GM23338 (cell line): ENCODE results near the gene L1CAM. TPM values are rescaled to one million over a fixed set of nuclear protein-coding genes. Genes with fewer than 3 reads are reported as not detected.
A peak's percentile ranks its signal among the peaks of the same experiment; 100 is the strongest.

ENCODE experiments used
- ATAC-seq: fragments of 200-7000 bp; cut with Tn5 transposase; 3 replicates; pipeline ENCODE4 v1.9.1; 2020
- DNase-seq: peaks from one replicate; pipeline ENCODE4 v3.0.0-alpha.2; 2015; ENCODE audit warnings: low spot score
- H2AFZ ChIP-seq: fragments of 200-600 bp; sonication (generic); 2 replicates; pipeline ENCODE4 v1.8.0; 2016; ENCODE audit warnings: antibody characterized with exemption, mild to moderate bottlenecking, moderate library complexity
- H3F3A ChIP-seq: fragments of 200-600 bp; sonication (generic); replicated peaks from 2 replicates; pipeline ENCODE4 v1.8.0; 2017; ENCODE audit warnings: antibody characterized with exemption, mixed run types, low read depth
- H3K27ac ChIP-seq: fragments of 200-600 bp; sonication (generic); 2 replicates; pipeline ENCODE4 v1.6.1; 2016; ENCODE audit warnings: low read depth
- H3K27me3 ChIP-seq: fragments of 200-600 bp; sonication (generic); 2 replicates; pipeline ENCODE4 v1.8.0; 2016; ENCODE audit warnings: mild to moderate bottlenecking, mixed run types, moderate library complexity; ENCODE audit not compliant: insufficient read depth
- H3K36me3 ChIP-seq: fragments of 200-600 bp; sonication (generic); 2 replicates; pipeline ENCODE4 v1.8.0; 2016; ENCODE audit warnings: mild to moderate bottlenecking; ENCODE audit not compliant: insufficient read depth
- H3K4me1 ChIP-seq: fragments of 200-600 bp; sonication (generic); 2 replicates; pipeline ENCODE4 v1.8.0; 2016; ENCODE audit warnings: mild to moderate bottlenecking, moderate library complexity; ENCODE audit not compliant: insufficient read depth
- H3K4me2 ChIP-seq: fragments of 200-600 bp; sonication (generic); 2 replicates; pipeline ENCODE4 v1.7.1; 2017; ENCODE audit warnings: mixed run types
- H3K4me3 ChIP-seq: fragments of 200-600 bp; sonication (generic); 2 replicates; pipeline ENCODE4 v1.6.1; 2016; ENCODE audit warnings: mixed run types
- H3K79me2 ChIP-seq: fragments of 200-600 bp; sonication (generic); replicated peaks from 2 replicates; pipeline ENCODE4 v1.8.0; 2017; ENCODE audit warnings: mild to moderate bottlenecking; ENCODE audit not compliant: insufficient read depth
- H3K9me2 ChIP-seq: fragments of 200-600 bp; sonication (generic); 2 replicates; pipeline ENCODE4 v1.8.0; 2017; ENCODE audit not compliant: insufficient read depth
- H4K20me1 ChIP-seq: fragments of 200-600 bp; sonication (generic); replicated peaks from 2 replicates; pipeline ENCODE4 v1.8.0; 2017; ENCODE audit warnings: mild to moderate bottlenecking; ENCODE audit not compliant: insufficient read depth
- H3K27ac Mint-ChIP-seq: 2 replicates; pipeline ENCODE4 v1.8.0; 2020; ENCODE audit warnings: inconsistent platforms, mild to moderate bottlenecking, moderate library complexity, mixed read lengths
- H3K27me3 Mint-ChIP-seq: 3 replicates; pipeline ENCODE4 v1.8.0; 2022; ENCODE audit warnings: low read depth, mild to moderate bottlenecking, moderate library complexity, mixed read lengths, inconsistent platforms; ENCODE audit not compliant: insufficient read depth, poor library complexity
- H3K36me3 Mint-ChIP-seq: 3 replicates; pipeline ENCODE4 v1.8.0; 2021; ENCODE audit warnings: low read depth, mild to moderate bottlenecking, inconsistent platforms, moderate library complexity, mixed read lengths
- H3K4me1 Mint-ChIP-seq: 3 replicates; pipeline ENCODE4 v1.8.0; 2020; ENCODE audit warnings: mild to moderate bottlenecking, inconsistent platforms, mixed read lengths
- H3K4me3 Mint-ChIP-seq: 3 replicates; pipeline ENCODE4 v1.8.0; 2021; ENCODE audit warnings: moderate library complexity, mild to moderate bottlenecking, inconsistent platforms, mixed read lengths
- H3K9me3 Mint-ChIP-seq: 3 replicates; pipeline ENCODE4 v1.8.0; 2020; ENCODE audit warnings: moderate library complexity, mild to moderate bottlenecking, inconsistent platforms, mixed read lengths
- CREB1 ChIP-seq: fragments of 250-450 bp; sonication (Bioruptor Pico); IDR thresholded peaks from 2 replicates; pipeline ENCODE4 v1.5.0; 2020; ENCODE audit warnings: low read depth, mild to moderate bottlenecking, moderate library complexity
- EZH2 ChIP-seq: fragments of 200-600 bp; sonication (generic); IDR thresholded peaks from one replicate; pipeline ENCODE4 v1.8.0; 2017; ENCODE audit warnings: antibody characterized with exemption, mild to moderate bottlenecking, low read depth; ENCODE audit not compliant: unreplicated experiment
- JUNB ChIP-seq: IDR thresholded peaks from one replicate; pipeline ENCODE4 v1.6.1; 2016; ENCODE audit warnings: antibody characterized with exemption; ENCODE audit not compliant: unreplicated experiment
- POLR2AphosphoS5 ChIP-seq: IDR thresholded peaks from 2 replicates; pipeline ENCODE4 v1.6.1; 2016; ENCODE audit warnings: antibody characterized with exemption, low read depth
- polyA plus RNA-seq: library from polyadenylated mRNA; unstranded; fragments of >200 nt; fragmentation: Nextera tagmentation; extraction: Ambion mirVana; gene quantifications from 2 replicates; pipeline ENCODE4 v1.2.1, GENCODE V29; 2016
- total RNA-seq: library from RNA; depleted of rRNA; stranded (reverse); fragments of >200 nt; shearing (Covaris generic); gene quantifications from 2 replicates; pipeline ENCODE4 v1.2.3, GENCODE V29; 2014
- TF ChIP-seq, protein P1 (sequence below): fragments of 250-450 bp; sonication (Bioruptor Pico); IDR thresholded peaks from 2 replicates; pipeline ENCODE4 v1.5.0; 2020; ENCODE audit warnings: mild to moderate bottlenecking, moderate library complexity
- TF ChIP-seq, protein P2 (sequence below): IDR thresholded peaks from 2 replicates; pipeline ENCODE4 v1.6.1; 2016; ENCODE audit warnings: antibody characterized with exemption

Gene L1CAM
- total and polyA plus RNA-seq, 2 experiments from 2014 or later, result 7.4 to 29.2 TPM

DNA sequence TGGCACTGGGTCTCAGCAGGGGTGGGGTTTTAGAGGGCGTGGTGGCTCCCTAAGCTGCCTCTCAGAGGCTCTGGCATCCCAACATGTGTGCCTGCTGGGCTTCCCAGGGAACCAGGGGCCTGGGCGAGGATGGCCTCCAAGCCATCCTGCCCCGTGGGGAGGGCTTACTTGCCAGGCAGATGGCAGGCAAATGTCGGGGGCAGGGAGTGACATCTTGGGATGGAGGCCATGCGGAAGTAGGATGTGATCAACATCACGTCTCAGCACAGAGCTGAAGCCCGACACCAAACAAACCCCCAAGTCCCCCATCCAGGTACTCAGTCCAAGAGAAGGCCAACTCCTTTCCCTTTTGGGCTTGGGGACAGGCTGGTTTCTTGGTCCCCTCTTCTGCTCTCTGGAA, 4.7 kb downstream of the L1CAM start (continued):
- TF ChIP-seq, protein P1, sequence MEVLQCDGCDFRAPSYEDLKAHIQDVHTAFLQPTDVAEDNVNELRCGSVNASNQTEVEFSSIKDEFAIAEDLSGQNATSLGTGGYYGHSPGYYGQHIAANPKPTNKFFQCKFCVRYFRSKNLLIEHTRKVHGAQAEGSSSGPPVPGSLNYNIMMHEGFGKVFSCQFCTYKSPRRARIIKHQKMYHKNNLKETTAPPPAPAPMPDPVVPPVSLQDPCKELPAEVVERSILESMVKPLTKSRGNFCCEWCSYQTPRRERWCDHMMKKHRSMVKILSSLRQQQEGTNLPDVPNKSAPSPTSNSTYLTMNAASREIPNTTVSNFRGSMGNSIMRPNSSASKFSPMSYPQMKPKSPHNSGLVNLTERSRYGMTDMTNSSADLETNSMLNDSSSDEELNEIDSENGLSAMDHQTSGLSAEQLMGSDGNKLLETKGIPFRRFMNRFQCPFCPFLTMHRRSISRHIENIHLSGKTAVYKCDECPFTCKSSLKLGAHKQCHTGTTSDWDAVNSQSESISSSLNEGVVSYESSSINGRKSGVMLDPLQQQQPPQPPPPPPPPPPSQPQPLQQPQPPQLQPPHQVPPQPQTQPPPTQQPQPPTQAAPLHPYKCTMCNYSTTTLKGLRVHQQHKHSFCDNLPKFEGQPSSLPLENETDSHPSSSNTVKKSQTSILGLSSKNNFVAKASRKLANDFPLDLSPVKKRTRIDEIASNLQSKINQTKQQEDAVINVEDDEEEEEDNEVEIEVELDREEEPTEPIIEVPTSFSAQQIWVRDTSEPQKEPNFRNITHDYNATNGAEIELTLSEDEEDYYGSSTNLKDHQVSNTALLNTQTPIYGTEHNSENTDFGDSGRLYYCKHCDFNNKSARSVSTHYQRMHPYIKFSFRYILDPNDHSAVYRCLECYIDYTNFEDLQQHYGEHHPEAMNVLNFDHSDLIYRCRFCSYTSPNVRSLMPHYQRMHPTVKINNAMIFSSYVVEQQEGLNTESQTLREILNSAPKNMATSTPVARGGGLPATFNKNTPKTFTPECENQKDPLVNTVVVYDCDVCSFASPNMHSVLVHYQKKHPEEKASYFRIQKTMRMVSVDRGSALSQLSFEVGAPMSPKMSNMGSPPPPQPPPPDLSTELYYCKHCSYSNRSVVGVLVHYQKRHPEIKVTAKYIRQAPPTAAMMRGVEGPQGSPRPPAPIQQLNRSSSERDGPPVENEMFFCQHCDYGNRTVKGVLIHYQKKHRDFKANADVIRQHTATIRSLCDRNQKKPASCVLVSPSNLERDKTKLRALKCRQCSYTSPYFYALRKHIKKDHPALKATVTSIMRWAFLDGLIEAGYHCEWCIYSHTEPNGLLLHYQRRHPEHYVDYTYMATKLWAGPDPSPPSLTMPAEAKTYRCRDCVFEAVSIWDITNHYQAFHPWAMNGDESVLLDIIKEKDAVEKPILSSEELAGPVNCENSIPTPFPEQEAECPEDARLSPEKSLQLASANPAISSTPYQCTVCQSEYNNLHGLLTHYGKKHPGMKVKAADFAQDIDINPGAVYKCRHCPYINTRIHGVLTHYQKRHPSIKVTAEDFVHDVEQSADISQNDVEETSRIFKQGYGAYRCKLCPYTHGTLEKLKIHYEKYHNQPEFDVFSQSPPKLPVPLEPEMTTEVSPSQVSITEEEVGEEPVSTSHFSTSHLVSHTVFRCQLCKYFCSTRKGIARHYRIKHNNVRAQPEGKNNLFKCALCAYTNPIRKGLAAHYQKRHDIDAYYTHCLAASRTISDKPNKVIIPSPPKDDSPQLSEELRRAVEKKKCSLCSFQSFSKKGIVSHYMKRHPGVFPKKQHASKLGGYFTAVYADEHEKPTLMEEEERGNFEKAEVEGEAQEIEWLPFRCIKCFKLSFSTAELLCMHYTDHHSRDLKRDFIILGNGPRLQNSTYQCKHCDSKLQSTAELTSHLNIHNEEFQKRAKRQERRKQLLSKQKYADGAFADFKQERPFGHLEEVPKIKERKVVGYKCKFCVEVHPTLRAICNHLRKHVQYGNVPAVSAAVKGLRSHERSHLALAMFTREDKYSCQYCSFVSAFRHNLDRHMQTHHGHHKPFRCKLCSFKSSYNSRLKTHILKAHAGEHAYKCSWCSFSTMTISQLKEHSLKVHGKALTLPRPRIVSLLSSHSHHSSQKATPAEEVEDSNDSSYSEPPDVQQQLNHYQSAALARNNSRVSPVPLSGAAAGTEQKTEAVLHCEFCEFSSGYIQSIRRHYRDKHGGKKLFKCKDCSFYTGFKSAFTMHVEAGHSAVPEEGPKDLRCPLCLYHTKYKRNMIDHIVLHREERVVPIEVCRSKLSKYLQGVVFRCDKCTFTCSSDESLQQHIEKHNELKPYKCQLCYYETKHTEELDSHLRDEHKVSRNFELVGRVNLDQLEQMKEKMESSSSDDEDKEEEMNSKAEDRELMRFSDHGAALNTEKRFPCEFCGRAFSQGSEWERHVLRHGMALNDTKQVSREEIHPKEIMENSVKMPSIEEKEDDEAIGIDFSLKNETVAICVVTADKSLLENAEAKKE (CRISPR knock-in tag), result no peak
- no peak for TF ChIP-seq CREB1 (CRISPR knock-in tag)
- no peak for TF ChIP-seq JUNB
- TF ChIP-seq POLR2AphosphoS5, result no peak
- no peak for TF ChIP-seq EZH2
- TF ChIP-seq, protein P2, sequence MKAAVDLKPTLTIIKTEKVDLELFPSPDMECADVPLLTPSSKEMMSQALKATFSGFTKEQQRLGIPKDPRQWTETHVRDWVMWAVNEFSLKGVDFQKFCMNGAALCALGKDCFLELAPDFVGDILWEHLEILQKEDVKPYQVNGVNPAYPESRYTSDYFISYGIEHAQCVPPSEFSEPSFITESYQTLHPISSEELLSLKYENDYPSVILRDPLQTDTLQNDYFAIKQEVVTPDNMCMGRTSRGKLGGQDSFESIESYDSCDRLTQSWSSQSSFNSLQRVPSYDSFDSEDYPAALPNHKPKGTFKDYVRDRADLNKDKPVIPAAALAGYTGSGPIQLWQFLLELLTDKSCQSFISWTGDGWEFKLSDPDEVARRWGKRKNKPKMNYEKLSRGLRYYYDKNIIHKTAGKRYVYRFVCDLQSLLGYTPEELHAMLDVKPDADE, result no peak

DNA sequence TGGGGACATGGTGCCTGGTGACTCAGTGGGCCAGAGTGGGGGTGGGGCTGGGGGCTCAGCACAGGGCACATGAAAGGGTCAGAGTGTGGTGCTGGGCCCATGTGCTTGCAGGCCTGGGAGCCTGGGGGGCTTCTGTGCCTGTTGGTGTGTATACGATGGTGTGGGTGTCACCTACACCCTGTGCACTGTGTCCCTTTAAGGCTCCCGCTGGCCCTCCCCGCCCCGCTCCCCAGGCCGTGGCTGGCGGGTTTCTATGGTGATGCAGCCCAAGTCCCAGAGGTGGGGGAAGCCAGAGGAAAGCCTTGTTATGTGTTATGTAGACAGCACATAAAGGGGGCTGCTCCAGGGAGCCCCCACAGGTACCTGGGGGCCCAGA, 5.5 kb downstream of the L1CAM start:
- Histone ChIP-seq H3K4me1 (peaks cover 30% of the 10 kb centered on the region; the same call in 1 of the 2 replicates), H3K4me2 (no peak overlapping the region), H3K27ac (no peak overlapping the region), H2AFZ (no peak overlapping the region), H3K4me3 (no peak overlapping the region), H3F3A (no peaks in the 10 kb centered on the region), H3K79me2 (no peaks in the 10 kb centered on the region), H4K20me1 (no peaks in the 10 kb centered on the region), H3K27me3 (no peaks in the 10 kb centered on the region), H3K9me2 (no peaks in the 10 kb centered on the region), H3K36me3 (no peaks in the 10 kb centered on the region)
- Mint-ChIP-seq H3K36me3 (no peaks in the 10 kb centered on the region; the same call in 2 of the 3 replicates), H3K4me3 (0 out of 3 replicates have a peak overlapping the region, but pooled peaks have one; percentile 28), H3K27ac (no peak overlapping the region), H3K4me1 (peaks cover 51% of the 10 kb centered on the region), H3K27me3 (peaks cover 16% of the 10 kb centered on the region), H3K9me3 (no peaks in the 10 kb centered on the region)
- no peak for DNase-seq
- TF ChIP-seq, protein P2, result no peak
- no peak for TF ChIP-seq POLR2AphosphoS5
- ATAC-seq, result no peak
